ENCODE measurements around the gene MRGPRD.

MRGPRD gene

DNA sequence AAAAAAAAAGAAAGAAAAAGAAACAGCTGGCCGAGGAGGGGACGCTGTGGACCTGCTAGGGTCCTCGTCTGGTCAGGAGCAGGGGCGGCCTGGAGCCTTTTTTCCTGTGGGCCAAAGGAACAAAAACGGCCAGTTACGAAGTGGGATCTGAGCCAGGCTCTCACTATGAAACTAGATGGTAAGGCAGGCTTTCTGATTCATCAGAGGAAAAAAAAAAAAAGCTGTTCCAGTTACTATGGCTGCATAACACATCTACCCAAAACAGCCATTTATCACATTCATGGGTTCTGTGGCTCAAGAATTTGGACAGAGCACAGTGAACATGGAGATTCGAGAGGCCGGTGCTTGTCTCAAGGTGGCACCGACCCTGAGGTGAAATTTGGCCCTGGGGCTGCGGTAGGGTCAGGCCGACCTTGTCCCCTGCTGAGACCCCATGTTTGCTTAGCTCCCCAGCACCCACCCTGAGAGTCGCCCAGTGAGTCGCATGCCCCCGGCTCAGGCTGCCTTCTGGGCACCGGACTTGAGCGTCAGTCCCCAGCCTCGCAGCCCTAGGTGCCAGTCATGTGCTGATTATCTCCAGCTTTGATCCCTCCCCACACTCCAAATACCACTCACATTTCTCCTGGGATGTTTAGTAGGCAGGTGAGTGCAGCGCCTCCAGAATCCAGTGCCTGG is 34.2 kb downstream of the MRGPRD start:
- Histone ChIP-seq H3K9me2 (replicated peaks; ENCODE audit: insufficient read depth, low read length) (no peaks in the 10 kb centered on the region), H3F3A (ENCODE audit: insufficient read depth, low read length) (no peaks in the 10 kb centered on the region), H3K79me2 (ENCODE audit: low read length) (no peaks in the 10 kb centered on the region), H3K9ac (ENCODE audit: low read length) (no peak overlapping the region), H3K4me3 (ENCODE audit: low read length) (no peak overlapping the region), H3K27ac (ENCODE audit: low read length) (no peak overlapping the region), H2AFZ (ENCODE audit: low read length) (no peak overlapping the region), H3K36me3 (replicated peaks; ENCODE audit: insufficient read depth, low read length) (no peaks in the 10 kb centered on the region), H3K4me2 (ENCODE audit: low read depth, low read length) (no peak overlapping the region), H3K4me1 (ENCODE audit: low read length) (no peaks in the 10 kb centered on the region), H4K20me1 (ENCODE audit: insufficient read depth, low read length) (no peaks in the 10 kb centered on the region), H3K27me3 (replicated peaks; ENCODE audit: insufficient read depth, low read length) (no peaks in the 10 kb centered on the region), H3K9me3 (replicated peaks; ENCODE audit: insufficient read depth, low read length) (no peaks in the 10 kb centered on the region)
- TF ChIP-seq, protein P1, sequence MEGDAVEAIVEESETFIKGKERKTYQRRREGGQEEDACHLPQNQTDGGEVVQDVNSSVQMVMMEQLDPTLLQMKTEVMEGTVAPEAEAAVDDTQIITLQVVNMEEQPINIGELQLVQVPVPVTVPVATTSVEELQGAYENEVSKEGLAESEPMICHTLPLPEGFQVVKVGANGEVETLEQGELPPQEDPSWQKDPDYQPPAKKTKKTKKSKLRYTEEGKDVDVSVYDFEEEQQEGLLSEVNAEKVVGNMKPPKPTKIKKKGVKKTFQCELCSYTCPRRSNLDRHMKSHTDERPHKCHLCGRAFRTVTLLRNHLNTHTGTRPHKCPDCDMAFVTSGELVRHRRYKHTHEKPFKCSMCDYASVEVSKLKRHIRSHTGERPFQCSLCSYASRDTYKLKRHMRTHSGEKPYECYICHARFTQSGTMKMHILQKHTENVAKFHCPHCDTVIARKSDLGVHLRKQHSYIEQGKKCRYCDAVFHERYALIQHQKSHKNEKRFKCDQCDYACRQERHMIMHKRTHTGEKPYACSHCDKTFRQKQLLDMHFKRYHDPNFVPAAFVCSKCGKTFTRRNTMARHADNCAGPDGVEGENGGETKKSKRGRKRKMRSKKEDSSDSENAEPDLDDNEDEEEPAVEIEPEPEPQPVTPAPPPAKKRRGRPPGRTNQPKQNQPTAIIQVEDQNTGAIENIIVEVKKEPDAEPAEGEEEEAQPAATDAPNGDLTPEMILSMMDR (IDR thresholded peaks at IDR 0.05; ENCODE audit: low read length) = no peak
- no peak for TF ChIP-seq EZH2 (optimal IDR thresholded peaks at IDR 0.05; ENCODE audit: low read depth, low read length)
- no peak for TF ChIP-seq EZH2phosphoT487 (IDR thresholded peaks at IDR 0.05; ENCODE audit: low read length)
- DNase-seq = no peak

DNA sequence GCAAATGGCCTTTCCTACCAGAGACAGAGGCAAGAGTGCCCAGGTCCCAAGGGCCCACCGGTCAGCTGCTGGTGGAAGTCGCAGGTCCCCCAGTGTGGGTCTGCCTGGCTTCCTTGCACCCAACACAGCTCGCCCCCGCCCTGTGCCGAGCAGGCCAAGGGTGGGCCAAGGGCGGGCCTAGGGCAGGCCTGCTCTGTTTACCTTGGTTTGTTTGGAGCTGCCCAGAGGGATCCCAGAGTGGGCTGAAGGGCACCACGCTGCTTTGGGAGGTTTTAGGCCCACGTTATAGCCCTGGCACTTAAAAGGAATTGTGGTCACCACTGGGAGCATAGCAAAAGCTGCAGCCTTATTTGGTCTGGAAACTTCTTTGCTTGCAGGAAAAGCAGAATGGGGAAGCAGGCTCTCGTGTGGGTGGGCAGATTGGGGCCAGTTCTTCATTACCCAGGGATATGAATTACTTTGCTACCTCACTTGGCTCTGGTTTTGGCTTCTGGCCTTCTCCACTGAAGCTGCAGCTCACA is 38.0 kb downstream of the MRGPRD start:
- Histone ChIP-seq H3K9ac (ENCODE audit: low read length) (no peak overlapping the region), H3K9me3 (replicated peaks; ENCODE audit: insufficient read depth, low read length) (no peaks in the 10 kb centered on the region)

GRCh38 chr11:68942095-68942620 is 38.6 kb downstream of the MRGPRD start:
- no peaks in the 10 kb centered on the region for H3F3A ChIP-seq (ENCODE audit: insufficient read depth, low read length)
- no peaks in the 10 kb centered on the region for H3K9me3 ChIP-seq (replicated peaks; ENCODE audit: insufficient read depth, low read length)
- no peak overlapping the region for H3K4me3 ChIP-seq (ENCODE audit: low read length)
- H3K27ac ChIP-seq (ENCODE audit: low read length) = no peak overlapping the region
- no peaks in the 10 kb centered on the region for H3K9me2 ChIP-seq (replicated peaks; ENCODE audit: insufficient read depth, low read length)
- no peaks in the 10 kb centered on the region for H4K20me1 ChIP-seq (ENCODE audit: insufficient read depth, low read length)
- no peaks in the 10 kb centered on the region for H3K27me3 ChIP-seq (replicated peaks; ENCODE audit: insufficient read depth, low read length)
- no peak overlapping the region for H3K9ac ChIP-seq (ENCODE audit: low read length)
- TF ChIP-seq EZH2phosphoT487 (IDR thresholded peaks at IDR 0.05; ENCODE audit: low read length) (no peak), EZH2 (optimal IDR thresholded peaks at IDR 0.05; ENCODE audit: low read depth, low read length) (no peak)
- TF ChIP-seq, protein P1 (IDR thresholded peaks at IDR 0.05; ENCODE audit: low read length) = no peak
- no peaks in the 10 kb centered on the region for H3K79me2 ChIP-seq (ENCODE audit: low read length)
- H3K4me2 ChIP-seq (ENCODE audit: low read depth, low read length) = no peak overlapping the region
- no peak for DNase-seq
- no peak overlapping the region for H2AFZ ChIP-seq (ENCODE audit: low read length)
- no peaks in the 10 kb centered on the region for H3K4me1 ChIP-seq (ENCODE audit: low read length)
- H3K36me3 ChIP-seq (replicated peaks; ENCODE audit: insufficient read depth, low read length) = no peaks in the 10 kb centered on the region

More for the DNA sequence above, 38.0 kb downstream of the MRGPRD start:
- H3K36me3 ChIP-seq (replicated peaks; ENCODE audit: insufficient read depth, low read length) = no peaks in the 10 kb centered on the region
- no peaks in the 10 kb centered on the region for H3F3A ChIP-seq (ENCODE audit: insufficient read depth, low read length)
- no peaks in the 10 kb centered on the region for H3K79me2 ChIP-seq (ENCODE audit: low read length)
- DNase-seq = no peak
- H3K9me2 ChIP-seq (replicated peaks; ENCODE audit: insufficient read depth, low read length) = no peaks in the 10 kb centered on the region
- no peaks in the 10 kb centered on the region for H3K4me1 ChIP-seq (ENCODE audit: low read length)
- H3K27ac ChIP-seq (ENCODE audit: low read length) = no peak overlapping the region
- no peaks in the 10 kb centered on the region for H4K20me1 ChIP-seq (ENCODE audit: insufficient read depth, low read length)
- no peak overlapping the region for H3K4me3 ChIP-seq (ENCODE audit: low read length)
- TF ChIP-seq EZH2 (optimal IDR thresholded peaks at IDR 0.05; ENCODE audit: low read depth, low read length) (no peak), EZH2phosphoT487 (IDR thresholded peaks at IDR 0.05; ENCODE audit: low read length) (no peak)
- TF ChIP-seq, protein P1 (IDR thresholded peaks at IDR 0.05; ENCODE audit: low read length) = no peak
- no peak overlapping the region for H3K4me2 ChIP-seq (ENCODE audit: low read depth, low read length)
- H3K27me3 ChIP-seq (replicated peaks; ENCODE audit: insufficient read depth, low read length) = no peaks in the 10 kb centered on the region
- H2AFZ ChIP-seq (ENCODE audit: low read length) = no peak overlapping the region
